Measurements from ENCODE around the gene WDR54.

The WDR54 gene

DNA sequence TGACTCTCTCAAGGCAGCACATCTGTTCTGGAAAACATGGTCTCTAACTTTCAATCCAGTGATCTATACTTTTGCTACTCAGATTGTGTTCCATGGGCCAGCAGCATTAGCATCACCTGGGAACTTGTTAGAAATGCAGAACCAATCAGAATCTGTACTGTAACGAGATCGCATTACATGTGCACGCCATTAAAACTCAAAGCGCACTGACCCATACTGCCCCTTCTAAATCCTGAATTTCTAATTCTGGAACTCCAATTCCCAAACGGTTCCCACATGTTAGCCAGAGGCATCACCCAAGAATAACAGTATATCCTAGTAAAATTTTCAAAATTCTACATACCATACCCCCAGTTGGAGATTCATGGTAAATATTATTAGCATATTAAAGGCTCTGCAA lies 30.9 kb upstream of the WDR54 start:
- Histone ChIP-seq H3K4me3 (peak overlapping the region; percentile 57), H3K9me3 (no peaks in the 10 kb centered on the region), H3K4me1 (peaks cover 22% of the 10 kb centered on the region), H3K36me3 (replicated peaks) (no peaks in the 10 kb centered on the region), H3K27me3 (ENCODE audit: low read depth) (no peaks in the 10 kb centered on the region)
- DNase-seq (ENCODE audit: low spot score in 2 of 2), result no peak
- in situ Hi-C loops (cut with MboI; ENCODE audit: low sequenced_read_pairs), result no loop called here

GRCh38 chr2:74391209-74391579 lies 30.3 kb upstream of the WDR54 start:
- in situ Hi-C loops (cut with MboI; ENCODE audit: low sequenced_read_pairs), result no loop called here
- Histone ChIP-seq H3K36me3 (replicated peaks) (no peaks in the 10 kb centered on the region), H3K9me3 (no peaks in the 10 kb centered on the region), H3K4me1 (peaks cover 16% of the 10 kb centered on the region), H3K27me3 (ENCODE audit: low read depth) (no peaks in the 10 kb centered on the region), H3K4me3 (peak overlapping the region; percentile 57)
- no peak for DNase-seq (ENCODE audit: low spot score in 2 of 2)

DNA sequence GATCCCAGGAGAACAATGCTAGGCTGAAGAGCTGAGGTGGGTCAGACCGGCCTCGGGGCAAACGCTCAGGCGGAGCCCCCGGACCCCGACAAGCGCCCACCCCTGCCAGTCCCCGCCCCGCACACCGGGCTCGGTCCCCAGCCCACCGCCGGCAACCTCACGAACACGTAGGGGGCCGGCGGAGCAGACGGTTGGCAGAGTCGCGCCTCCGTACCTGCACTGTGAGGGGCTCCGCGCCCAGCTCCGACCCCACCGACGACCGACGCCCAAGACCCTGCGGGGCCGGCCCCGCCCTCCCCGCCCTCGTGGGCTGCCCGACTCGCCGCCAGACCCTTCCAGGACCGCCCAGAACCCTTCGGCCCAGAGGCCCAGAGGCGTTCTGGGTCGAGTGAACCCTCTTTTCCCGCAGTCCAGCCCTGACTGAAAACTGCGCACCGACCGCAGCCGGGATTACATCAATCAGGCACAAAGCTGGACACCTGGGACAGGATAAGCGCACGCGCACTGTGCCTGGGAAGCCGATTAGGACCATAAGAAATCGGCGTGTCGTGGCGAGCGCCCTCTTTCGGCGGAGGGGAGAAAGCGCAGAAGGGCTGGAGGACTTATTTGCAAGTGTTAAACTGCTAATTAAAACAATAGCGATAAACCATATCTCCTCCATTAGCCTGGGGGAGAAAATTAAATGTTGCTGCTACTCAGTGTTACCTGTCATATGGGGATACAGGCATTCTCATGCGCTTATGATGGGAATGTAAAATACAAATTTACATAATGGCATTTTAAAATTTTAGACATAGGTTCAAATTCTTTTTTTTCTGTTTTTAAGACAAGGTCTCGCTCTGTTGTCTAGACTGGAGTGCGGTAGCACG lies 29.7 kb upstream of the WDR54 start:
- peaks cover 10% of the 10 kb centered on the region for H3K4me1 ChIP-seq
- peak overlapping the region; percentile 57 for H3K4me3 ChIP-seq
- H3K36me3 ChIP-seq (replicated peaks), result no peaks in the 10 kb centered on the region
- H3K27me3 ChIP-seq (ENCODE audit: low read depth), result no peaks in the 10 kb centered on the region
- no peaks in the 10 kb centered on the region for H3K9me3 ChIP-seq
- in situ Hi-C loops (cut with MboI; ENCODE audit: low sequenced_read_pairs), result no loop called here
- DNase-seq (ENCODE audit: low spot score in 2 of 2), result peak; percentile 83 to 93

DNA sequence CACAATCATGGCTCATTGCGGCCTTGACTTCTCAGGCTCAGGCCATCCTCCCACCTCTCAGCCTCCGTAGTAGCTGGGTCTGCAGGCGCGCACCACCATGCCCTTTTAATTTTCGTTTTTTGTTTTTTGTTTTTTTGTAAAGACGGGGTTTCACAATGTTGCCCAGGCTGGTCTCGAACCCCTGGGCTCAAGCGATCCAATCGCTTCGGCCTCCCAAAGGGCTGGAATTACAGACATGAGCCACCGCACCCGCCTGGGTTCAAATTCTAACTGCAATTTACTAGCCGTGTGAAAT lies 29.1 kb upstream of the WDR54 start:
- no peaks in the 10 kb centered on the region for H3K9me3 ChIP-seq
- in situ Hi-C loops (cut with MboI; ENCODE audit: low sequenced_read_pairs), result no loop called here
- H3K4me3 ChIP-seq, result no peak overlapping the region
- H3K27me3 ChIP-seq (ENCODE audit: low read depth), result no peaks in the 10 kb centered on the region
- no peak for DNase-seq (ENCODE audit: low spot score in 2 of 2)
- no peaks in the 10 kb centered on the region for H3K36me3 ChIP-seq (replicated peaks)
- peaks cover 10% of the 10 kb centered on the region for H3K4me1 ChIP-seq

DNA sequence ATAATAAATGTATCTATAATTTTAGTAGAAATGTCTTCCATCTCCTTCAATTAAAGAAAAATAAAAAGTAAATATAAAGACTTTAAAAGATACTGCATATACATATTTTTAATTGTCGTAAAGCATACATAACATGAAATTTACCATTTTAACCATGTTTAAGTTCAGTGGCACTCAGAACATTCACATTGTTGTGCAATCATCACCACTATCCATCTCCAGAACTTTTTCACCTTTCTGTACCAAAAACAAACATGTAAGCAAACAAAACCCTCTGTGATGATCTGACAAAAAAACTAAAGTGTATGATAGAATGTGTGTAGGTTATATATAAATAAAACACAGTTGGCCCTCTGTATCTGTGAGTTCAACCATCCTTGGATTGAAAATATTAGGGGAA lies 28.0 kb upstream of the WDR54 start:
- in situ Hi-C loops (cut with MboI; ENCODE audit: low sequenced_read_pairs), result no loop called here

DNA sequence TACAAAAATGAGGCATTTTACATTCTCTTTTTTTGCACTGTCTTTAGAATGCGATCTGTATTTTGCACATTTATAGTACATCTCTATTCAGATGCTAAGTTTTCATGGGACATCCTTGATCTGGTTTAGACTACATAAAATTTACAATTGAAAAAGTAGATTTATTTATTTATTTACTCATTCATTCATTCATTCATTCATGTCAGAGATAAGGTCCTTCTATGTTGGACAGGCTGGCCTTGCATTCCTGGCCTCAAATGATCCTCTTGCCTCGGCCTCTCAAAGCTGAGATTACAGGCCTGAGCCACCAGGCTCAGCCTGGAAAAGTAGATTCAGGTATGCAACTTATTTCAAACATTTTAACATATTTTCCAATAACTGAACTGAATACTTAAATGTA lies 25.4 kb upstream of the WDR54 start:
- Histone ChIP-seq H3K4me1 (peaks cover 3% of the 10 kb centered on the region), H3K36me3 (replicated peaks) (no peaks in the 10 kb centered on the region), H3K4me3 (no peak overlapping the region), H3K27me3 (ENCODE audit: low read depth) (no peaks in the 10 kb centered on the region), H3K9me3 (no peaks in the 10 kb centered on the region)
- DNase-seq (ENCODE audit: low spot score in 2 of 2), result no peak
- in situ Hi-C loops (cut with MboI; ENCODE audit: low sequenced_read_pairs), result no loop called here

More for the DNA sequence above, 28.0 kb upstream of the WDR54 start:
- Histone ChIP-seq H3K36me3 (replicated peaks) (no peaks in the 10 kb centered on the region), H3K4me3 (no peak overlapping the region), H3K9me3 (no peaks in the 10 kb centered on the region), H3K27me3 (ENCODE audit: low read depth) (no peaks in the 10 kb centered on the region), H3K4me1 (peaks cover 10% of the 10 kb centered on the region)
- DNase-seq (ENCODE audit: low spot score in 2 of 2), result no peak

DNA sequence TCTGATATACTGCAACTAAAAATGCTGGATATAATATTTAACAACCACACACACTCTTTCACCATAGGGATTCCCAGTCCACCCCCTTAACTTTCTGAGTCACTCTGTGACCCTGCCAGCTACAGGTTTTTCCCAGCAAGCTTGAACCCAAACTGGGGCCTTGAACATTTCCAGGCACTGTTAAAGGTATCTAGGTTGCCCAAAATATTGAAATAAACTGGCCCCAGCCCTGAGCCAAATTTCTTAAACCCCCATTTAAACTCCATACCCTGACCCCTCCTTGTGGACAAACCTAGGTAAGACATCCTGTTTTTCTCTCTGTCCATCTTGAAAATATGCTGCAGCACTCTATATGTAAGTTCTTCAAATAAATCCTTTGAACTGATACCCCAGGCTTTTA lies 21.7 kb upstream of the WDR54 start:
- Histone ChIP-seq H3K9me3 (no peaks in the 10 kb centered on the region), H3K36me3 (replicated peaks) (no peaks in the 10 kb centered on the region), H3K27me3 (ENCODE audit: low read depth) (no peaks in the 10 kb centered on the region), H3K4me3 (no peak overlapping the region), H3K4me1 (peaks cover 3% of the 10 kb centered on the region)
- in situ Hi-C loops (cut with MboI; ENCODE audit: low sequenced_read_pairs), result no loop called here
- peak in 1 of 2 experiments; percentile 40 for DNase-seq (ENCODE audit: low spot score in 2 of 2)

DNA sequence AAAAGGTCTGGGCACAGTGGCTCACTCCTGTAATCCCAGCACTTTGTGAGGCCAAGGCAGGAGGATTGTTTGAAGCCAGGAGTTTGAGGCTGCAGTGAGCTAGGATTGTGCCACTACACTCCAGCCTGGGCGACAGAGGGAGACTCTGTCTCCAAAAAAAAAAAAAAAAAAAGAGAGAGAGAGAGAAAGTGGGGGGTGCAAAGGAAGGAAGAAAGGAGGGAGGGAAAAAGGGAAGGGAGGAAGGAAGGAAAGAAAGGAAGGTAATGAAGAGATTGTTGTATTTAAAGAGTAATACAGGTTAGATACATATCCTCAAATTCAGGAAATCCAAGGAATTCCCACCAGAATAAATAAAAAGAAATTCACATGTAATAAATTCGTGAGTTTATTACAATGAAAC lies 19.6 kb upstream of the WDR54 start:
- in situ Hi-C loops (cut with MboI; ENCODE audit: low sequenced_read_pairs), result no loop called here
- DNase-seq (ENCODE audit: low spot score in 2 of 2), result no peak
- Histone ChIP-seq H3K4me3 (no peak overlapping the region), H3K4me1 (peaks cover 3% of the 10 kb centered on the region), H3K9me3 (no peaks in the 10 kb centered on the region), H3K36me3 (replicated peaks) (no peaks in the 10 kb centered on the region), H3K27me3 (ENCODE audit: low read depth) (peaks cover 12% of the 10 kb centered on the region)

DNA sequence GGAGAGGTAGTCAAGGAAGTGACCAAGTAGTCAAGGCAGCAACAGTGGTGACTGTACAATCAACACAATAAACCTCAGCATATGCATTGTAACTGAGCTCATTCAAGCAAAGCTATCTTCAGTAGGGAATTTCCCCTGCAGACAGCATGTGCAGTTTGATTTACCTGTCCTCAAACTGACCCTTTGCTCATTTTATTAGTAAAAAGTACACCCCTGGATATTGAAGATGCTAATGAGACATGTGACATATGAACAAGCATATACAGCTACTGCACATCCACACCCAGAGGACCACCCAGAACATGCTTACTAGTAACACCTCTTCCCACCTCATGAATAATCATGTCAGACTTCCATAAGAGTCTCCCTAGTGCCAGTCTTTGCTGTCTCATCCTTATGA lies 15.5 kb upstream of the WDR54 start:
- H3K4me1 ChIP-seq, result no peaks in the 10 kb centered on the region
- H3K9me3 ChIP-seq, result no peaks in the 10 kb centered on the region
- in situ Hi-C loops (cut with MboI; ENCODE audit: low sequenced_read_pairs), result no loop called here
- H3K27me3 ChIP-seq (ENCODE audit: low read depth), result peaks cover 23% of the 10 kb centered on the region
- no peak for DNase-seq (ENCODE audit: low spot score in 2 of 2)
- H3K36me3 ChIP-seq (replicated peaks), result no peaks in the 10 kb centered on the region
- H3K4me3 ChIP-seq, result no peak overlapping the region

DNA sequence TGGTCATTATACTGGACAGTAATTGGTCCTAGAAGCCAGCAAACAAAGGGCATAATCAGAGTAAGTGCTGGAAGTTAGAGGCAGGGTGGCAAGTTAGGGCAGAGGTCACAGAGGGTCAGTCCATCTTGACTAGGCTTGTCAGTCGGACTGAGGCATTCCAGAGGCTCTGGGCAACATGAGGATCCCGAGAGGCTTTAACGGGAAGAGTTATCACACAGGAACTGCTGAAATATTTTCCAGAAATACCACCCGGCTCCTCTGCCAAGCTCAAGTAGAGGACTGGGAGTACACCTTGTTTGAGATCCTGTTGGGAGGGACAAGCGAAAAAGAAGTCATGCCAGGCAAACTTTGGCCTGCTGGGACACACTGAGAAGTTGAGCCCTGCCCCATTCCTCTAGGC lies 13.8 kb upstream of the WDR54 start:
- no peaks in the 10 kb centered on the region for H3K9me3 ChIP-seq
- H3K4me3 ChIP-seq, result no peak overlapping the region
- no peaks in the 10 kb centered on the region for H3K4me1 ChIP-seq
- in situ Hi-C loops (cut with MboI; ENCODE audit: low sequenced_read_pairs), result no loop called here
- peaks cover 23% of the 10 kb centered on the region for H3K27me3 ChIP-seq (ENCODE audit: low read depth)
- DNase-seq (ENCODE audit: low spot score in 2 of 2), result no peak
- H3K36me3 ChIP-seq (replicated peaks), result no peaks in the 10 kb centered on the region

DNA sequence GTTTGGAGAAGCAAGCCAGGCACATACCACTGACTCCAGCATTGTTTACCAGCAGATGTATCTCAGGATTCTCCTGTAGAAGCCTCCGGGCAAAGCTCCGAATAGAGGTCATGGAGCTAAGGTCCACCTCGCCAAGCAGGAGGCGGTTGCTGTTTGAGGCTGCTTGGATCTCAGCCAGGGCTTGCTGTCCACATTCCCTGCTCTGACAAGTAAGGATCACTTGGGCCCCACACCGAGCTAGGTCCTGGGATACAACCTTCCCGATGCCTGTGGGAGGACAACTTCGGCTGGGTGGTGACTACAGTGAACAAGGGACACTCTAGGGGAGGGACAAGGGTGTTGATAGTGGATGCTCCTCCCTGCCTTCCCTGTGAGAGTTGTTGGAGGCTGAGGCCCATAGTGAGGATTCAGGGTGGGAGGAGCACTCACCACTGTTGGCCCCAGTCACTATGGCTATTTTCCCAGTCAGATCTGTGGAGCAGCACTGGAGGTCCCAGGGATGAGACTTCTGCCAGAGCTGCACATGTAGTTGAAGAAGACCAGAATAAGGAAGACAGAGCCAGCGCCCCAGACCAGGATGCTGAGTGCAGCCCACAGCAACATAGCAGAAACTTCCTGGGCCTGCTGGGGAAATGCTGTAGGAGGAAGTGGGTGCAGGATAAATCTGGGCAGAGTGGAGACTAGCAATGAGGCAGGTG lies 8.4 kb upstream of the WDR54 start:
- no peak for DNase-seq (ENCODE audit: low spot score in 2 of 2)
- no peaks in the 10 kb centered on the region for H3K9me3 ChIP-seq
- in situ Hi-C loops (cut with MboI; ENCODE audit: low sequenced_read_pairs), result no loop called here

GRCh38 chr2:74414441-74414840 lies 7.1 kb upstream of the WDR54 start:
- H3K4me3 ChIP-seq, result no peak overlapping the region
- no peaks in the 10 kb centered on the region for H3K36me3 ChIP-seq (replicated peaks)
- H3K4me1 ChIP-seq, result no peaks in the 10 kb centered on the region
- in situ Hi-C loops (cut with MboI; ENCODE audit: low sequenced_read_pairs), result no loop called here
- H3K27me3 ChIP-seq (ENCODE audit: low read depth), result no peaks in the 10 kb centered on the region
- H3K9me3 ChIP-seq, result no peaks in the 10 kb centered on the region
- no peak for DNase-seq (ENCODE audit: low spot score in 2 of 2)

More for the DNA sequence above, 8.4 kb upstream of the WDR54 start:
- Histone ChIP-seq H3K4me3 (no peak overlapping the region), H3K27me3 (ENCODE audit: low read depth) (peaks cover 4% of the 10 kb centered on the region; the same call in 1 of the 2 replicates), H3K36me3 (replicated peaks) (no peaks in the 10 kb centered on the region), H3K4me1 (no peaks in the 10 kb centered on the region)

DNA sequence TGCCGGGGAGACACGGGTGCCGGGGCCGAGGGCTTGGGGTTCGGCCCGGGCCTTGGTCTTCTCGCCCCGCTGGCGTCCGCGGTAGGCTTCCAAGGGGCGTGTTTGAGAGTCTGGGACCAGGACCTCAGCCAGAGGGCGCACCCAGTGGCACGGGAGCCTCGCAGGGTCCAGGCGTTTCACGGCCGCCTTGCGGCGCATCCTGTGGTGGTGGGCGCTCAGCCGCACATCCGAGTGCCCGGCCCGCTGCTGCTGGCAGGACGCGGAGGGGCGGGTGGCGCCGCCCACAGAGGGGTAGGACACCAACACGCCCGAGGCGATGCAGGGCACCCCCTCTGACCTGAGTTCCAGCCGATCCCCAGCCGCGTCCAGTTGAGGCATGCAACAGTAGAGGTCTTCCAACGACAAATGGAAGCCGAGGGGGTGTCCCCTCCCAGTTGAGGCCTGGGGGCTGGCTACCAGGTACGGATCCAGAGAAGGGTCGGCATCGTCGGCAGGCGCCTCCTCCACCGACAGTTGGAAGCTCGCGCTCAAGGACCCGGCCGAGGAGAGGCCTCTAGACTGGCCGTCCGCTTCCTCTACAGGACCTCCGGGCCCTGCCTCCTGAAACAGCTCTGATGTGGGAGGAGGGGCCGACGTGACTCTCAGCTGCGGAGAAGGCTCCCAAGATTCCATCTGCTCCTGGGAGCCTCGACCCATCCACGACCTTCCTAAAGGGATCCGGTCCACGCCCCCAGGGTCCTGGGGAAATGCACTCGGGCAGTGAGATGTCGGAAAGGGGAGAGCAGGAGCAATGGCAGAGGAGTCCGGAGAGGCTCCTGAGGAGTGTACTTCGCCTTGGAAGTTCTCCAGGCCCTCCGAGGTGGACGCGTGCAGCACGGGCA lies 6.4 kb upstream of the WDR54 start:
- Histone ChIP-seq H3K9me3 (no peaks in the 10 kb centered on the region), H3K27me3 (ENCODE audit: low read depth) (no peaks in the 10 kb centered on the region), H3K4me3 (no peak overlapping the region), H3K36me3 (replicated peaks) (no peaks in the 10 kb centered on the region), H3K4me1 (no peaks in the 10 kb centered on the region)
- in situ Hi-C loops (cut with MboI; ENCODE audit: low sequenced_read_pairs), result no loop called here
- DNase-seq (ENCODE audit: low spot score in 2 of 2), result no peak
